HFF-Myc (cell line): ENCODE data around the gene MEGF11.

Experiments used
- DNase-seq: peaks from one replicate; pipeline ENCODE4 v3.0.0-alpha.2; 2011; ENCODE audit warnings: low read depth; ENCODE audit errors: extremely low read depth
- H3K4me3 ChIP-seq: replicated peaks from 2 replicates; pipeline ENCODE4 v1.5.1; 2011; ENCODE audit warnings: low read depth, mild to moderate bottlenecking, control low read depth, low read length
- CTCF ChIP-seq: IDR thresholded peaks from 2 replicates; pipeline ENCODE4 v1.5.1; 2012; ENCODE audit warnings: mild to moderate bottlenecking, low read depth, low read length, control low read depth; ENCODE audit errors: missing control alignments

Gene MEGF11

GRCh38 chr15:66233487-66234415, 19.8 kb downstream of the MEGF11 start:
- peak; percentile 26 for TF ChIP-seq CTCF
- no peak overlapping the region for H3K4me3 ChIP-seq
- no peak for DNase-seq

- no peak overlapping the region for H3K4me3 ChIP-seq
- DNase-seq: no peak
These were observed 21.3 kb downstream of the MEGF11 start for GRCh38 chr15:66232267-66232625.

GRCh38 chr15:66231394-66232266, 21.9 kb downstream of the MEGF11 start:
- H3K4me3 ChIP-seq: no peak overlapping the region
- TF ChIP-seq CTCF: no peak
- no peak for DNase-seq

More at GRCh38 chr15:66232267-66232625, 21.3 kb downstream of the MEGF11 start:
- TF ChIP-seq CTCF: no peak

- no peak overlapping the region for H3K4me3 ChIP-seq
- TF ChIP-seq CTCF: no peak
- DNase-seq: no peak
These were observed 23.6 kb downstream of the MEGF11 start for GRCh38 chr15:66229790-66230465.

DNA sequence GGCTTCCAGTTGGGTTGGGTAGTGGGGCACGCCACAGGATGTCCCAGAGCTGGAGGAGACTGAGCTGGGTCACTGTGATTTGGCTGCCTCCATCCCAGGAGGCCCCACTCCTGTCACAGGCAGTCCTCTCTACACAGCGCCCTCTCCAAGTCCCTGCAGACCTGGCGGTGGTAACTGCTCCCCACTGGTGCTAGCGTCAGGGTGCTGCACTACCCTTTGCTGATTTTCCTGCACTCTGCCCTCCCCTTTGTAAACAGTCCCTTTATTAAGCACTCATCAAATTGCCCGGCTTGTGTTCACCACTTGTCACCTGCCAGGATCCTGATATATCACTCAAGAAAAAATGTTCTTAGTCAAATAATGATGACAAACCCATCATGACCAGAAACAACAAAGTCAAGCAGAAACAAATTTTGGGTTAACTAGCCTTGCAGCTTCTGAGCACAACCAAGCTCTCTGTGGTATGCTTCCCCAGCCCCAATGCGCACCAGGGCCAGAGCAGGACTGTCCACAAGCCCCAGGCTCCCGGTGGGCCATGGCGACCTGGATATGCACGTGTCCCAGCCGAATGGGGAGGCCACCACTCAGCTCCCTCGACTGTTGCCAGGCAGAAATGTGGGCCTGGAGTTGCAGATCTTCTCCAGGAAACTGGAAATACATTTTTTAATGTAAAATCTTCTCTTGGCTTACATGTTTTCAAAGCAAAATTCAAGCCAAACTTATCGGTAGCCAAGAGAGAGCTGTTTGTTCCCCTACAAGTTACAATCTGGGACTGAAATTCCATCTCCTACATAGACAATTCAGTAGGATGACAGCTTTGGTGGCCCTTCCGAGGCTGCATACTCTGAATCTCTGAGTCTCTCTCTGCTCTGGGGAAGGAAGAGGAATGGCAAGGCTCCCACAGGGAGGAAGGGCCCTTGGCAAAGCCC, 24.5 kb downstream of the MEGF11 start:
- TF ChIP-seq CTCF: no peak
- H3K4me3 ChIP-seq: no peak overlapping the region

More for the DNA sequence above, 24.5 kb downstream of the MEGF11 start:
- DNase-seq: no peak
